GM19240 (cell line): ENCODE results near the gene NMRK2.
"Not testable (repeated sequence)": the region's sequence is repeated elsewhere in the genome, so short reads cannot be mapped to it uniquely, and the experiment has no call there.

ENCODE experiments used
- DNase-seq: peaks from one replicate; pipeline ENCODE4 v3.0.0; 2011; ENCODE audit warnings: low spot score; ENCODE audit not compliant: insufficient read length

The NMRK2 gene

GRCh38 chr19:3936506-3937442 lies 3.9 kb downstream of the NMRK2 start:
- no peak for DNase-seq

- not testable (repeated sequence) for DNase-seq
Measured at GRCh38 chr19:3938300-3938950, 5.6 kb downstream of the NMRK2 start.

- DNase-seq = no peak
Measured at GRCh38 chr19:3942790-3943409, 10.0 kb downstream of the NMRK2 start.

GRCh38 chr19:3944018-3944721 lies 11.3 kb downstream of the NMRK2 start:
- no peak for DNase-seq

GRCh38 chr19:3945838-3946237 lies 13.0 kb downstream of the NMRK2 start:
- DNase-seq = no peak

GRCh38 chr19:3947316-3947933 lies 14.6 kb downstream of the NMRK2 start:
- not testable (repeated sequence) for DNase-seq

- no peak for DNase-seq
Measured at GRCh38 chr19:3949294-3949693, 16.4 kb downstream of the NMRK2 start.

- no peak for DNase-seq
Measured at GRCh38 chr19:3949997-3950859, 17.4 kb downstream of the NMRK2 start.

GRCh38 chr19:3950871-3951861 lies 18.3 kb downstream of the NMRK2 start:
- no peak for DNase-seq

- not testable (repeated sequence) for DNase-seq
Measured at GRCh38 chr19:3952755-3953276, 19.9 kb downstream of the NMRK2 start.

GRCh38 chr19:3954107-3954506 lies 21.2 kb downstream of the NMRK2 start:
- DNase-seq = no peak

GRCh38 chr19:3955276-3955675 lies 22.4 kb downstream of the NMRK2 start:
- not testable (repeated sequence) for DNase-seq

GRCh38 chr19:3955688-3956087 lies 22.8 kb downstream of the NMRK2 start:
- DNase-seq = no peak

- no peak for DNase-seq
Measured at GRCh38 chr19:3958836-3959765, 26.2 kb downstream of the NMRK2 start.

GRCh38 chr19:3959766-3960131 lies 26.9 kb downstream of the NMRK2 start:
- no peak for DNase-seq

GRCh38 chr19:3961007-3961406 lies 28.1 kb downstream of the NMRK2 start:
- no peak for DNase-seq

- DNase-seq = no peak
Measured at GRCh38 chr19:3963458-3964255, 30.8 kb downstream of the NMRK2 start.
